Brain microvascular endothelial cell (primary cell): ENCODE measurements around the gene F10.

ENCODE experiments used
- DNase-seq: peaks from one replicate; pipeline ENCODE4 v3.0.0-alpha.2; 2020
- H3K27ac ChIP-seq: fragments of 250-450 bp; sonication (Bioruptor Pico); 2 replicates; pipeline ENCODE4 v1.5.1; 2020; ENCODE audit warnings: mild to moderate bottlenecking, moderate library complexity
- H3K27me3 ChIP-seq: fragments of 250-450 bp; sonication (Bioruptor Pico); replicated peaks from 2 replicates; pipeline ENCODE4 v1.5.1; 2020; ENCODE audit warnings: mild to moderate bottlenecking
- H3K36me3 ChIP-seq: fragments of 250-450 bp; sonication (Bioruptor Pico); replicated peaks from 2 replicates; pipeline ENCODE4 v1.5.1; 2020; ENCODE audit warnings: mild to moderate bottlenecking
- H3K4me3 ChIP-seq: 2 replicates; pipeline ENCODE4 v1.5.1; 2011; ENCODE audit warnings: low read depth, mild to moderate bottlenecking, control low read depth, low read length, moderate library complexity
- CTCF ChIP-seq: IDR thresholded peaks from 2 replicates; pipeline ENCODE4 v1.5.1; 2011; ENCODE audit warnings: low read depth, mild to moderate bottlenecking, moderate library complexity, low read length, control low read depth, inconsistent platforms; ENCODE audit errors: missing control alignments
- in situ Hi-C: cut with HindIII; loops from 2 replicates; pipeline ENCODE4 v1.10.0; 2017; ENCODE audit warnings: low sequenced_read_pairs, low pct_ligation_motif_present

The F10 gene

DNA sequence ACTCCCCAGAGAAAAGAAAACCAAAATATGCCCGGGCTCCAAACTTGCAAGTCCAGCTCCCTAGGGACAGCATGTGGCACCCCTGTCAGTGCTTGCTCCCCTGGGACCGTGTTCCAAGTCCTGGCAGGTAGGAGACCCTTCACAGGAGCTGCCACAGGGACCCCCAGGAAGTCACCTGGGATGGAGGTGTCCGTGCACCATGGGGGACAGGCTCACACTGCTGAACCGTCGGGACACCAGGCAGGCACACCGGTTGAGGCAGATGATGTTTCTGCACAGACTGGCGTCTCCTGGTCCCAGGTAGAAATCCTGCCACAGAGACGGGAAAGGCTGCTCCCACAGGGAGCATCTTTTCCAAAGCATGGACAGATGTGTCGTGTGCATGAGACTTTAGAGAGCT, 24.2 kb downstream of the F10 start:
- TF ChIP-seq CTCF: no peak
- H3K36me3 ChIP-seq: no peaks in the 10 kb centered on the region
- no peak for DNase-seq
- in situ Hi-C loops: no loop called here
- H3K27me3 ChIP-seq: peaks cover 4% of the 10 kb centered on the region
- H3K27ac ChIP-seq: no peak overlapping the region
- no peak overlapping the region for H3K4me3 ChIP-seq

GRCh38 chr13:113147206-113147605, 24.6 kb downstream of the F10 start:
- TF ChIP-seq CTCF: no peak
- H3K36me3 ChIP-seq: no peaks in the 10 kb centered on the region
- in situ Hi-C loops: no loop called here
- H3K4me3 ChIP-seq: no peak overlapping the region
- no peak overlapping the region for H3K27ac ChIP-seq
- H3K27me3 ChIP-seq: peaks cover 4% of the 10 kb centered on the region
- DNase-seq: no peak

GRCh38 chr13:113148407-113148806, 25.8 kb downstream of the F10 start:
- no peak overlapping the region for H3K4me3 ChIP-seq
- TF ChIP-seq CTCF: no peak
- H3K27ac ChIP-seq: no peak overlapping the region
- peaks cover 4% of the 10 kb centered on the region for H3K27me3 ChIP-seq
- H3K36me3 ChIP-seq: no peaks in the 10 kb centered on the region
- in situ Hi-C loops: no loop called here
- DNase-seq: no peak

DNA sequence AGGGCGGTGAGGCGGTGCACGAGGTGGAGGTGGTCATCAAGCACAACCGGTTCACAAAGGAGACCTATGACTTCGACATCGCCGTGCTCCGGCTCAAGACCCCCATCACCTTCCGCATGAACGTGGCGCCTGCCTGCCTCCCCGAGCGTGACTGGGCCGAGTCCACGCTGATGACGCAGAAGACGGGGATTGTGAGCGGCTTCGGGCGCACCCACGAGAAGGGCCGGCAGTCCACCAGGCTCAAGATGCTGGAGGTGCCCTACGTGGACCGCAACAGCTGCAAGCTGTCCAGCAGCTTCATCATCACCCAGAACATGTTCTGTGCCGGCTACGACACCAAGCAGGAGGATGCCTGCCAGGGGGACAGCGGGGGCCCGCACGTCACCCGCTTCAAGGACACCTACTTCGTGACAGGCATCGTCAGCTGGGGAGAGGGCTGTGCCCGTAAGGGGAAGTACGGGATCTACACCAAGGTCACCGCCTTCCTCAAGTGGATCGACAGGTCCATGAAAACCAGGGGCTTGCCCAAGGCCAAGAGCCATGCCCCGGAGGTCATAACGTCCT, 26.4 kb downstream of the F10 start:
- TF ChIP-seq CTCF: no peak
- Histone ChIP-seq H3K4me3 (no peak overlapping the region), H3K27me3 (peaks cover 2% of the 10 kb centered on the region), H3K27ac (no peak overlapping the region), H3K36me3 (no peaks in the 10 kb centered on the region)
- DNase-seq: no peak
- in situ Hi-C loops: no loop called here

DNA sequence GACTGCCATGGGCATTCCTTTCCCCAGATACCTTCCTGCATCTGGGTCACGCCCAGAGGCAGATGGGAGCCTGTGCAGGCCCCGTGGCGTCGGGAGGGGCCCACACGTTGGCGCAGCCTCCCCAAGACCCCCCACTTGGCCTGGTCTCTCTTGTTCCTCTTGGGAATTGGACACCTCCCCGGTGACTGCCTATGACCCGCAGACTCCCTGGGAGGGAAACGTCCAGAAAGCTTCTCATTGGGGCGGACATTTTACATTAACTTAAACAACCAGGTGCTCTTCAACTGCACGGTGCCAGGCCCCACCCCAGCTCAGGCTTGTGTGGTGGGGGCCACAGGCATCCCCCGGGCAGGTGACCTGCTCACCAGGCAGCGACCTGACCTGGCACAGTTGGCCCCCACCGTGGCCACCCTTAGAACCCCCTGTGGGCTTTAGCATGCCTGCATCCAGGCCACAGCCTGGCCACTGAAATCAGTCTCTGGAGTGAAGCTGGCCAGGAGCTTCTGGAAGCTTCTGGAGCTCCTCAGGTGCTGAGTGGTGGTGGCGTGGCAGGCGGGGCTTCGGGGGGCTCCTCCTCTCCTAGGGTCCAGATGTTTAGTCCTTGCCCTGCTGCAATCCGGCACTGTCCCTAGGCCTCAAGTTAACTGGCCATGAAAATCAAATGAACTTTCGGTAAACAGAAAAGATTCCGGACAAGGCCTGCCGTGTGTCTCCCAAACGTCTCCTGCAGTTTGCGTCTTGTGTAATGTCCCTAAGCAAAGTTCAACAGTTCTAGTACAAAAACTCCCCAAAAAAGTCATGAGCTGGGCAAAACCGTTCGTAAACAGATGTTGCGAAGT, 27.3 kb downstream of the F10 start:
- Histone ChIP-seq H3K27me3 (no peaks in the 10 kb centered on the region), H3K27ac (no peak overlapping the region), H3K36me3 (no peaks in the 10 kb centered on the region), H3K4me3 (no peak overlapping the region)
- no peak for TF ChIP-seq CTCF
- no peak for DNase-seq
- in situ Hi-C loops: no loop called here
